PFSK-1 (cell line): Measurements from ENCODE around the gene PC.

ENCODE experiments used
- FOXP2 ChIP-seq: optimal IDR thresholded peaks from 2 replicates; pipeline ENCODE3; 2011; ENCODE audit warnings: borderline replicate concordance, control low read depth, inconsistent platforms; ENCODE audit not compliant: insufficient read depth; ENCODE audit errors: extremely low read length, extremely low read depth
- POLR2AphosphoS5 ChIP-seq: IDR thresholded peaks from 2 replicates; pipeline ENCODE4 v1.6.1; 2012; ENCODE audit warnings: low read depth, mild to moderate bottlenecking, control low read depth, low read length, moderate library complexity
- SIN3A ChIP-seq: IDR thresholded peaks from 2 replicates; pipeline ENCODE4 v1.6.1; 2012; ENCODE audit warnings: mild to moderate bottlenecking, low read length, moderate library complexity, borderline replicate concordance; ENCODE audit not compliant: insufficient read depth
- TAF1 ChIP-seq: IDR thresholded peaks from 2 replicates; pipeline ENCODE4 v1.6.1; 2012; ENCODE audit warnings: low read length, control low read depth, borderline replicate concordance; ENCODE audit not compliant: insufficient read depth
- TF ChIP-seq, protein P1 (sequence below), 2 experiments: IDR thresholded peaks; 2 replicates each; pipeline versions ENCODE4 v1.6.1 to v1.8.0; 2011 to 2012; ENCODE audit warnings: low read depth in 2 of 2, low read length in 2 of 2, control low read depth in 1 of 2, inconsistent platforms in 1 of 2, mild to moderate bottlenecking in 1 of 2, moderate library complexity in 1 of 2; ENCODE audit not compliant: insufficient read depth in 1 of 2

DNA sequence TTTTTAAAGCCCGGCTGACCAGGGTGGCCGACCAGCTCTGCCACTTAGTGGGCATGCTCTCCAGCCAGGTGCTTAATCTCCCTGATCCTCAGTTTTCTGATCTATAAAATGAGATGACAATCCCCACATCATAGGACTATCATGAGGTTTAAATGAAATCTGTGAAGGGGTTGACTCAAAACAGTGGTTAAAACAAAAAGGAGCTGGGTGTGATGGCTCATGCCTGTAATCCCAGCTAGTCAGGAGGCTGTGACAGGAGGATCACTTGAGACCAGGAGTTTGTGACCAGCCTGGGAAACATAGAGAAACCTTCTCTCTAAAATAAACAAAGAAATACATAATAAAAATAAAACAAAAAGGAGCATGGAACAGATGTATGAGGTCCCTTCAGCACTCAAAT is 13.3 kb upstream of the PC start:
- TF ChIP-seq, protein P1, sequence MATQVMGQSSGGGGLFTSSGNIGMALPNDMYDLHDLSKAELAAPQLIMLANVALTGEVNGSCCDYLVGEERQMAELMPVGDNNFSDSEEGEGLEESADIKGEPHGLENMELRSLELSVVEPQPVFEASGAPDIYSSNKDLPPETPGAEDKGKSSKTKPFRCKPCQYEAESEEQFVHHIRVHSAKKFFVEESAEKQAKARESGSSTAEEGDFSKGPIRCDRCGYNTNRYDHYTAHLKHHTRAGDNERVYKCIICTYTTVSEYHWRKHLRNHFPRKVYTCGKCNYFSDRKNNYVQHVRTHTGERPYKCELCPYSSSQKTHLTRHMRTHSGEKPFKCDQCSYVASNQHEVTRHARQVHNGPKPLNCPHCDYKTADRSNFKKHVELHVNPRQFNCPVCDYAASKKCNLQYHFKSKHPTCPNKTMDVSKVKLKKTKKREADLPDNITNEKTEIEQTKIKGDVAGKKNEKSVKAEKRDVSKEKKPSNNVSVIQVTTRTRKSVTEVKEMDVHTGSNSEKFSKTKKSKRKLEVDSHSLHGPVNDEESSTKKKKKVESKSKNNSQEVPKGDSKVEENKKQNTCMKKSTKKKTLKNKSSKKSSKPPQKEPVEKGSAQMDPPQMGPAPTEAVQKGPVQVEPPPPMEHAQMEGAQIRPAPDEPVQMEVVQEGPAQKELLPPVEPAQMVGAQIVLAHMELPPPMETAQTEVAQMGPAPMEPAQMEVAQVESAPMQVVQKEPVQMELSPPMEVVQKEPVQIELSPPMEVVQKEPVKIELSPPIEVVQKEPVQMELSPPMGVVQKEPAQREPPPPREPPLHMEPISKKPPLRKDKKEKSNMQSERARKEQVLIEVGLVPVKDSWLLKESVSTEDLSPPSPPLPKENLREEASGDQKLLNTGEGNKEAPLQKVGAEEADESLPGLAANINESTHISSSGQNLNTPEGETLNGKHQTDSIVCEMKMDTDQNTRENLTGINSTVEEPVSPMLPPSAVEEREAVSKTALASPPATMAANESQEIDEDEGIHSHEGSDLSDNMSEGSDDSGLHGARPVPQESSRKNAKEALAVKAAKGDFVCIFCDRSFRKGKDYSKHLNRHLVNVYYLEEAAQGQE (IDR thresholded peaks at IDR 0.05; ENCODE audit: insufficient read depth in 1 of 2, low read depth in 2 of 2, low read length in 2 of 2), result no peak
- TF ChIP-seq TAF1 (no peak), SIN3A (no peak), POLR2AphosphoS5 (no peak), FOXP2 (no peak)
